Measurements from ENCODE around the gene VEZT.

DNA sequence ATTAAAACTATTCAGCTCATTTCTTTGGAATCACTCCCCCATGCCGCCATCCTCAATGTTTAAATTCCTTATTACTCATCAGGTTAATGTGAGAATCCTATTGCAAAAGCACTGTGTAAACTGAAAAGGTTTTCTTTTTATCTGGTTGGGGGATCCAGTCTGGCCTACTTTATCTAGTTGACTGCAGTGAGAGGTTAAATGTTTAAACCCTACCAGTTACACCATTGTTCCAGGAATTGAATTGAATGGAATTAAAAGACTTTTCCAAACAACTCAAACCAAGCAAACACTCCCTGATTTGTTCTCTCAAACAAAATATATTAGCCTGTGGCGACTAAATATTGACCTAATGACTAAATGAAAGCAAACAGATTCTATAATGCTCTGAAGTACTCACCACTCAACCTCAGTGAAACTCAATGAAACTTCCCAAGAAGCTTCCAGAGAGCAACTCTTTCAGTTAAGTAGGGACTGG, 100.5 kb downstream of the VEZT start:
- TF ChIP-seq TAF1 (IDR thresholded peaks at IDR 0.05; ENCODE audit: borderline replicate concordance, low read depth, low read length): no peak
- TF ChIP-seq POLR2A (IDR thresholded peaks at IDR 0.05; ENCODE audit: low read depth, low read length): no peak
- TF ChIP-seq POLR2AphosphoS5 (IDR thresholded peaks at IDR 0.05; ENCODE audit: low read depth, low read length): no peak

Data from GM12892 (cell line).